Hypothalamus (tissue), 51 donors: ENCODE results near the gene SRA1.
A peak's percentile ranks its signal among the peaks of the same experiment; 100 is the strongest.

ENCODE experiments used
- DNase-seq, 51 donors: peaks; one replicate each; lab custom pipeline; 2025; lab: John Stamatoyannopoulos, UW

The SRA1 gene

DNA sequence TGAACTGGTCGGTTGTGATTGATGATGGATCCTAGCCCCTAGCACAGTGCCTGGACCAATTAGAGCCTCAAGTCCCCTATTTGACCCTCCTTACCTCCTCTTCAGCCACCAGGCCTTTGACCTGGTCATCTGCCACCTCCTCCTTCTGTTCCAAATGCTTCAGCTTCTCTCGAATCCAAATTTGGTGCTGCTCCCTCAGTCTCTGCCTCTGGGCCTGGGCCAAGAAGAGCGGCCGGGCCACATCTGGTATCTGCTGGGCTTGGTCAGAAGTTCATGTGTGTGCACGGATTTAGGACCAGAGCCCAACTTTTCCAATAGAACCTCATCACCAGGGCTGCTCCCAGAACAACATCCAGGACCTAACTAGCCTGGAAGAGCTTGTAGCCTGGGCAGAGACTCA lies 13.8 kb upstream of the SRA1 start:
- DNase-seq, result no peak

DNA sequence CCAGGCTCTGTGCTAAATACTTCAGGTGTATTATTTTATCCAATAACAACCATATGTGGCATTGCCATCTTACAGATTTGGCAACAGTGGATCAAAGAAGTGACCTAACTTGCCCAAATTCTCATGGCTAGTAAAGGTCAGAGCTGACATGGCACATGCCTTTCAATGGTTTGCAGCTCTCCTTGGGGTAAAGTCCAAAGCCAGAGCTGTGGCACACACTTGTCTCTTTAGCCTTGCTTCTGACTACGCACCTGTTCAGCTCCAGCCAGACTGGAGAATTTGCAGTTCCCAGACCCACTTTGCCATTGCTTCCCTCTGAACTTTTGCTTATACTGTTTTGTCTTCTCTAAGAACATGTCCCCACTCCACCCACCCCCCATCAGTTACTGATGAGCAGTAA lies 13.2 kb upstream of the SRA1 start:
- no peak for DNase-seq

DNA sequence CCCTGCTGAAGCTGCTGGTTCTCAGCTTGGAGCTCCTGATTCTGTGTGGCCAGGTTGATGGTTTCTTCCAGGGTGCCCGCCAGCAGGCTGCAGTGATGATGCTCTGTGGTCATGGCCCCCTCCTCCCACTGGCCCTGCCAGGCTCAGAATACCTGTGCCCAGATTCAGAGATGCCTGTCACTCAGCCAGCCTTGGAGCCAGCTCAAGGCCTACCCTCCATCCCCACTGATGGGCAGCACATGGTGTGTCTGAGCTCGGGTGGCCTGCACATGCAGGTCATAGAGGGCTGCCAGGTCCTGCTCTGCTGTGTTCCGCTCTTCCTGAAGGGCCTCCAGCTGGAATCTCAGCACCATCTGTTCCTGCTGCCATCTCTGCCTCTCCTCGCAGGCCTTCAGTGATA lies 12.8 kb upstream of the SRA1 start:
- DNase-seq, result no peak

DNA sequence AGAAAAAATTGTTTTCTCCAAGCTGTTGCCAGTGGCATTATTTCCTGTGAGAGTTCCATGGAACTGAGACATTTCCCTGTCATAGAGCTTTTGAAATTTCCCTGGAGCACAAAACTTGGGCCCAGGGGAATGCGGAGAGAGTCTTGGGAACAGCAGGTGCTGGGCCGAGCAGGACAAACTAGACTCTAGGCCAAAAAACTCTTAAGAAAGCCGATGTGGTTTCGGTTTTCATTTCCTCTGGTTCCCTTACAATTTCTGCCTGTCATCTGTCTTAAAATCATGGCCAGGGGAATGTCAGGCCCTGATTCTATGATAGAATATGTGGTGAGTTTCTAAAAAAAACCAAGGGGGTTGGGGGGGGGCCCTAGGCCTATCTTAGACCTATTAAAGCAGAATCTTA lies 11.9 kb upstream of the SRA1 start:
- no peak for DNase-seq

DNA sequence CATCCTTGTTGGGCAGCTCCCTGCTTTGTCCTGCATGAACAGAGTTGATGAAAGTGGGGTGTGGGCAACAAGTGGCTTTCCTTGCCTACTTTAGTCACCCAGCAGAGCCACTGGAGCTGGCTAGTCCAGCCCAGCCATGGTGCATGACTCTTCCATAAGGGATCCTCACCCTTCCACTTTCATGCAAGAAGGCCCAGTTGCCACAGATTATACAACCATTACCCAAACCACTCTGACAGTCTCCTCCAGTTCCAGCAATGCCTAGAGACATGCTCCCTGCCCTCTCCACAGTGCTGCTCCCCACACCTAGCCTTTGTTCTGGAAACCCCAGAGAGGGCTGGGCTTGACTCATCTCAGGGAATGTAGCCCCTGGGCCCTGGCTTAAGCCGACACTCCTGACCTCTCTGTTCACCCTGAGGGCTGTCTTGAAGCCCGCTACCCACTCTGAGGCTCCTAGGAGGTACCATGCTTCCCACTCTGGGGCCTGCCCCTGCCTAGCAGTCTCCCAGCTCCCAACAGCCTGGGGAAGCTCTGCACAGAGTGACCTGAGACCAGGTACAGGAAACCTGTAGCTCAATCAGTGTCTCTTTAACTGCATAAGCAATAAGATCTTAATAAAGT lies 11.3 kb upstream of the SRA1 start:
- no peak for DNase-seq

DNA sequence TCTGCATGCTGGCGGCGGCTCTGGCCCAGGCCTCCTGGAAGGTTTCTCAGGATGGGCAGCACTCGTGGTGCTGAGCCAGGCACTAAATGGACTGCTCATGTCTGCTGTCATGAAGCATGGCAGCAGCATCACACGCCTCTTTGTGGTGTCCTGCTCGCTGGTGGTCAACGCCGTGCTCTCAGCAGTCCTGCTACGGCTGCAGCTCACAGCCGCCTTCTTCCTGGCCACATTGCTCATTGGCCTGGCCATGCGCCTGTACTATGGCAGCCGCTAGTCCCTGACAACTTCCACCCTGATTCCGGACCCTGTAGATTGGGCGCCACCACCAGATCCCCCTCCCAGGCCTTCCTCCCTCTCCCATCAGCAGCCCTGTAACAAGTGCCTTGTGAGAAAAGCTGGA lies 10.6 kb upstream of the SRA1 start:
- DNase-seq, result no peak

DNA sequence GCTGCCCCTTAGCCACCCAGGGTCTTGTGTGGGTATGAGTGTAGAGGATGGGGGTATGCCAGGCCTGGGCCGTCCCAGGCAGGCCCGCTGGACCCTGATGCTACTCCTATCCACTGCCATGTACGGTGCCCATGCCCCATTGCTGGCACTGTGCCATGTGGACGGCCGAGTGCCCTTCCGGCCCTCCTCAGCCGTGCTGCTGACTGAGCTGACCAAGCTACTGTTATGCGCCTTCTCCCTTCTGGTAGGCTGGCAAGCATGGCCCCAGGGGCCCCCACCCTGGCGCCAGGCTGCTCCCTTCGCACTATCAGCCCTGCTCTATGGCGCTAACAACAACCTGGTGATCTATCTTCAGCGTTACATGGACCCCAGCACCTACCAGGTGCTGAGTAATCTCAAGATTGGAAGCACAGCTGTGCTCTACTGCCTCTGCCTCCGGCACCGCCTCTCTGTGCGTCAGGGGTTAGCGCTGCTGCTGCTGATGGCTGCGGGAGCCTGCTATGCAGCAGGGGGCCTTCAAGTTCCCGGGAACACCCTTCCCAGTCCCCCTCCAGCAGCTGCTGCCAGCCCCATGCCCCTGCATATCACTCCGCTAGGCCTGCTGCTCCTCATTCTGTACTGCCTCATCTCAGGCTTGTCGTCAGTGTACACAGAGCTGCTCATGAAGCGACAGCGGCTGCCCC lies 10.0 kb upstream of the SRA1 start:
- no peak for DNase-seq

DNA sequence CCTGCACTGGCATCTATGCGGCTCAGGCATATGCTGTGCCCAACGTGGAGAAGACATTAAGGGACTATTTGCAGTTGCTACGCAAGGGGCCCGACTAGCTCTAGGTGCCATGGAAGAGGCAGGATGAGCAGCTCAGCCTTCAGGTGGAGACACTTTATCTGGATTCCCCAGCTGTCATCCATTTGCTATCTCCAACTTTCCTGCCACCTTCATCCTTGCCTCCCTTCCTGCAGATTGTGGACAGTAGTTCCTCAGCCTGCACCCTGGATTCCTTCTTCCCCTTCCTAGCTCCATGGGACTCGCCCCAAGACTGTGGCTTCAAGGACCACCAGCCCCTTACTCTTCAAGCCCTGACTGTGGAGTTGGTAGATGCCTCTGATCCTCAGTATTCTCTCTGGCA lies 9.4 kb upstream of the SRA1 start:
- no peak for DNase-seq

DNA sequence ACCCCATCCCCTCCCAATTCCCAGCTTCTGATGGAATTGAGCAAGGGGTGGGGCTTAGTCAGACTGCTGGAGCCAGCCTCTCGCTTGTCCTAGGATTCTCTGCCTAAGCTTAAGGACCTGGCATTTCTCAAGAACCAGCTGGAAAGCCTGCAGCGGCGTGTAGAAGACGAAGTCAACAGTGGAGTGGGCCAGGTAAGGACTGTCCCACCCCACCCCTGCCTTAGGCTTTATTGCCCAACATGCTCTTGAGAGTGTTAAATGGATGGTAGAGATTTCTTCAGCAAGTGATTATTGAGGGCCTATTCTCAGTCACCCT lies 8.5 kb upstream of the SRA1 start:
- no peak for DNase-seq

DNA sequence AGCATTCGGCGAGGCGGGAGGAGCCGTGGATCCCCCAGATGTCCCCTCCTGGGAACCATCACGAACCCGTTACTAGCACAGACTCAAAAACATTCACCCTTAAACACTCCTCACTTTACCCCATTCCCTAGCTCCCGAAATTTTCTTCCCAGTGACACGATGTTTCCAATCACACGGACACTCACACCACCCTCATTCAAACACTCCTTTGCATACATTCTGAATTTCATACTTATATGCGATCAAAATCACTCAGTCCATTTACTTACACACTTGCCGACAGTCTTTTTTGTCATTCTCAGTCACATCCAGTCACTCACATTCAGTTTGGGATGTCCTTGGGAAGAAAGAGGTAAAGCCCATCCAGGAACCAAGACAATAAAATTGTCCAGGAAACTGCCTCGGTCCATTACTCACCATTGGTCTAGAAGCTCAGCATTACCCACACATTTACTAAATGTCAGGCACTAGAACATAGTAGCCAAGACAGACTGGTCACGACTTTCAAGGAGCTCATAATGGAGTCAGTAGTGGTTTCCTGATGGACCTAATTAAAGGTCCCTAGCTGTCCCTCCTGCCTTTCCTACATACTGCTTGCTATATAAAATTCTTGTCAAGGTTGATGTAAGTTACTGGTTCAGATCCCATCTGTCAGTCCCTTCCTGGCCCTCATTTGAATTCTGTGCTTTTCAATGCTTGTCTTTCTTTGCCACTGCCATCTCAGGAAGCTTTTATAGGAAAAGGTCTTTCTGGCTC lies 7.9 kb upstream of the SRA1 start:
- no peak for DNase-seq

DNA sequence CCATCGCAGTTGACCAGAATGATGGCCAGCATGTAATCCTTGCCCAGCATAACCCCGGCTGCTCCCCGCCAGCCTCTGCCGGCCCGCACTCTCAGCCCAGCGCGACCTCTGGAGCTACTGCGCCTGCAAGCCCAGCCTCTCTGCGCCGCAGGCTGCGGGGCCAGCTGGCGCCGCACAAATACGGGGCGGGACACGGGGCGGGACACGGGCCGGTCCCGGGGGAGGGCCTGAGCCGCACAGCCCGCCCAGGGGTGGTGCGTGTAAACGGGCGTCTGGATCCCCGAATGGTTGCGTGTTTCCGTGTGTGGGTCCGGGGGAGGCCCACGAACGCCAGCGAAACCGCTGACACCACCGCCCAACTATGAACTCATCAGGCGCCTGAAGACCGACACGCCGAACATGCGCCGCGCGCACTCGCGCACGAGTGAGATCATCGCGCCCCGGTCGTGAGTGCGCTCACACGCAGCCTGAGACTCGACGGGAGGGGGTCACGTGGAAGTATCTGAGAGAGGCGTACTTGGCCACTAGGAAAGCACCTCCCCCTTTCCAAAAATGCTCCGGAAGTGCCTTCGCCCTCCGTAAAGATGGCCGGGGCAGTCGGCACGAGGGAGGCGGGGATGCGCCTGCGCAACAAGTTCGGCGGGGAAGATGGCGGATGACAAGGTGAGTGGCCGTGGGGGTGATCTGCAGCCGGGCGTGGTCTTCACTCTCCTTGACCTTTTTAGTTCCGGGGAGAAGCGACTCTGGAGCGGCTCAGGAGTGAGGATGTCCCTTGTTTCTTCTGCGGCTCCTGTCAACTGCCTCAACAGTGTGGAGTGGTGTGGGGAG lies 7.1 kb upstream of the SRA1 start, which contains the start of the genes APBB3 and SLC35A4:
Gene APBB3 (minus strand): TSS at position 403 of the 828 bp plus-strand sequence. CDS start 353 bp downstream, at position 50.
Gene SLC35A4 (plus strand): TSS at position 633 of the 828 bp plus-strand sequence. CDS start 2,342 bp downstream, outside the sequence.
- peak; percentile 82 to 100 (median 97) for DNase-seq

DNA sequence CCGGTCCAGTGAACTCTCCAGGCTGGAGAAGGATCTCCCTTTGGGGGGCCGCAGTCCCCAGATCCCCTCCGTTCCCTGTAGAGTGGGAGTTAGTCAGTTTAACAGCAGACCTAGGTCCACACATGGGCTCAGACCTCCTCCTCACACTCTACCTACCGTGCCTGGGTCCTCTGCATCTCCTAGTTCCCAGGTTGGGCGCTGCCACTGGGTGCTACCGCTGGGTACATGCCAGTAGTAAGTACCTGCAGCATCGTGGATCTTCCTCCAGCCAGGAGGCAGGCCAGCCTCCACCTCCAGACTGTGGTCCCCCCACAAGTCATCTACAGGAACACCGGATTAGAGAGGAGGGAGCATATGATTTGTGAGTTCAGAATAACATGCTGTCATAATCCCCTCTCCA lies 6.3 kb upstream of the SRA1 start:
- DNase-seq, result peak in 2 of 51 donors; percentile 11 to 39

DNA sequence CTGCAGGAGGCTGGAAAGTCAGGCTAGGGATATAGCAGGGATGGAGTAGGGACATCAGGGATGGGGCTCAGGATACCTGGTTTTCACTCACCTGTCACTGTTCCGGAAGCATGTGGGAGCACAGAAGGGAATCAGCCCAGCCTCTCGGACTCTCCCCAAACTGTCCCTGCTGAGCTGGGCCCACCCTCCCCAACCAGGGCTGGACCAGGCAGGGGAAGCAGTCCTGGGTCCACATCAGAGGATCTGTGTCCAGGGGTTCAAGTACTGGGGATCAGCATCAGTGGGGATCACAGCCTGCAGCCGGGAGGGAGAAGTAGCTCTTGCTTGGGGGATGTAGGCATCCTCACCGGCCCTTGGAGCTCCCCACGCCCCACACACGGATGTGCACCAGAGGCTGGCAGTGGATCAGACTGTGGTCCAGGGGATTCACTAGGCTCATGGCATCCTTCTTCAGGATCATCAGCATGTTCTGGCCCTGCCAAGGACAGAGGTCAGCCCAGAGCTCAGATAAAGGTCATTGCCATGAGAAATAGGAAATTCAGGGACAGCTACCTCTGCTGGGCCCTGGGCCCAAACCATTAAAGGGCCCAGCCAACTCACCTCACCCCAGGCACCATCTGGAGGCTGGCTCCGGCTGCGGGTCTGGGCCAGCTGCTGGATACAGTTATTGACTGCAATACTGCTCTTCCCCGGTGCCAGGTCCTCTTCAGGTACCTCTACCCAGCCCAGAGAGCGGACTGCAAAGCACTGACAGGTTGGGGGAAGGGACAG lies 4.7 kb upstream of the SRA1 start:
- no peak for DNase-seq

DNA sequence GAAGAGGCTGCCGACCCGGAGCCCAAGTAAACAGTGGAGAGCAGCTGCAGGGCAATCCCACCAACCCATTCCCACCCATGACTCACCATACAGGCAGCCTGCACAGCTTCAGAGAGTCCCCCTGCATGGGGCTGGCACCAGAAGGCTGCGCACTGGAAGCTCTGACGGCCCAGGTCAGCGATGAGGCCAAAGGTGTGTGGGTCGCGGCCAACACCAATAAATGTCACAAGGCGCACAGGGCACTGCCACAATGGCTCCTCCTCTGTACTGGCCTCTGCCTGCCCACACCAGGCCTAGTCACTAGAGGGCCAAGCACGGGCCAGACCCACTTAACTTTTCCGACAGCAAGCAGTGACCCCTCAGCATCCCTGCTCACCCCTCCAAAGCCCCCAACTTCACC lies 3.0 kb upstream of the SRA1 start:
- DNase-seq, result no peak

DNA sequence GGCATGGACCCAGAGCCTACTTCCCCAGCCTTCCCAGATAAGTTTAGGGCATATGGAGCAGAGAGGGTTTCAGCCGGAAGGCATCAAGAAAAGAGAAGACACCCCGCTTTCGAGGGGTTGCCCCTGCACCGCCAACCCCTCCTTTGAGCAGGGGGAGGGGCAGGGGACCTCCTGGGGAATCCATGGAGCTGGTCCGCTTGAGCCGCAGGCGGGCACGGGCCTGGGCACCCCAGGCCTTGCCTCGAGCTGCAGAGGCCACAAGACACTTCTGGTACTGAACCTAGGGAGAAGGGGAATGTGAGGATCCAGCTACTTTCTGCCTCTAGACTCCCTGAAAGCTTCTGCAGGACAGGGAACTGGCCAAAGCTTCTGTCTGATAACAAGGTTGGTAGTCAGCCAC lies 1.3 kb upstream of the SRA1 start:
- DNase-seq, result no peak

DNA sequence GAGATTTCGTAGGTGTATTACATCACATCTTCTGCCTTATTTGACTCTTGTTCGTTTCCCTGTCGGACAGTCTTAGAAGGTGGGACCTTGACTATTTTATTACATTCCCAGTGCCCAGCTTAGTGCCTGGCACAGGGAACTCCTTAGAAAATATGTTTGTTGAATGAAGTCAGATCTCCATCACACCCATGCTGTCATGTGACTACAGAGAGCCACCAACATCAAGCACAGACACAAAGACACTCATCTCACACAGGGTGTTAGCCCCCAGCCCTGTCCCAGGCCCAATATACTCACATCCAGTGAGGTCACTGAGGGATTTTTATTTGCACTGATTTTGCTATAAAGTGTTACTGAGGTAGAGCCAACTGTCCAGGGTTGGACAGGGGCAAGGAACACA lies 692 bp upstream of the SRA1 start:
- DNase-seq, result no peak

DNA sequence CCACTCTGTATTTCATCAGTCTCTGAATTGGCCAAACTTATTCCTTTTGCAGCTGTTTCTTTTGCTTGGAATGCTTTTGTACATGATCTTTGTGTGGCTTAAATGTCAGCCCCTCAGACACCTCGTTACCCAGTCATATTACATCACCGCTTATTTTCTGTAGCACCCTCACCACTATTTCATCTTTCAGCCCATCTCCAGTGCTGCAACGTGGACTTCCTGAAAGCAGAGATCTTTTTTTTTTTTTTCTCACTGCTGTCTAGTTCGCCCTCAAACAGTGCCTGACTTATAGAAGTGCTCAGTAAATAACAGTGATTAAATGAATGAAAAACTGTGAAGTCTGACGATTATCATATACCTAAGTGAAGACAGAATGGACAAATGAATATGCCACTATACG lies 835 bp downstream of the SRA1 start:
- DNase-seq, result no peak

DNA sequence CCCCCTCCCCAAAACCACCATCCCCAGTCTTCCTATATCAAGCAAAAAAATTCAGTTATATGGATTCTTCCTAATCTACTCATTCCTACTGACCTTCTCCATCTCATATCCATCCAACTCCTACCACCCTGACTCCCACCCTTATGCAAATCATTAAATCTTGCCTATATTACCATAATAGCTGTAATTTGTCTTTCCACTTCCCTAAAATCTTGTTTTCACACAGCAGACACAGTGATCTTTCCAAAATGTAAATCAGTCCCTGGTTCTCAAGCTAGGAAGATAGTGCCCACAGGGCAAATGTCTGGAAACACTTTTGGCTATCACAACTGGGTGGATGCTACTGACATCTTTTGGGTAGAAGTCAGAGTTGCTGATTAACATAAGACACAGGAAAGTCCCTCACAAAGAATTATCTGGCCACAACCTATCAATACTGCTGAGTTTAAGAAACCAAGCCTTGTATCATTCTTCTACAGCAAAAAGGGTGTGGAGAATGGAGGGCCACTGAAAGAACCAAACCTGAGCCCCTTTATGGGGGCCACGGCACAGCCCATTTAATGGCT lies 1.4 kb downstream of the SRA1 start:
- DNase-seq, result no peak

DNA sequence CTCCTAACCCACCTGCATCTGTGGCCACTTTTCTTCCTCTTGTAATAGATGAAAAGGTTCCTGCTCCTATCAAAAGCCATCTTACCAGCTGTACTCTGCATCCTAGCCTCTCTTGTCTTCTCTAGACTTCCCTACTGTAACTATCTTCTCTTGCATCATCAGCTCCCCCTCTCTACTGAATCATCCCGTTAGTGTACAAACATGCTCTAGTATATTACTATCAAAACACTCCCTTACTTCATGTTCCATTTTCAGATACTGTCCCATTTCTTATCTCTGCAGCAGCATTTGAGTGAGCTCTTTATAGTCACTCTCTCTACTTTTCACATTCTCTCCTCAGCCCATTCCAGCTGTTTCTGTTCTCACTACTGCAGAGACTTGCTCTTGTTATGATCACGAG lies 2.8 kb downstream of the SRA1 start:
- DNase-seq, result no peak

DNA sequence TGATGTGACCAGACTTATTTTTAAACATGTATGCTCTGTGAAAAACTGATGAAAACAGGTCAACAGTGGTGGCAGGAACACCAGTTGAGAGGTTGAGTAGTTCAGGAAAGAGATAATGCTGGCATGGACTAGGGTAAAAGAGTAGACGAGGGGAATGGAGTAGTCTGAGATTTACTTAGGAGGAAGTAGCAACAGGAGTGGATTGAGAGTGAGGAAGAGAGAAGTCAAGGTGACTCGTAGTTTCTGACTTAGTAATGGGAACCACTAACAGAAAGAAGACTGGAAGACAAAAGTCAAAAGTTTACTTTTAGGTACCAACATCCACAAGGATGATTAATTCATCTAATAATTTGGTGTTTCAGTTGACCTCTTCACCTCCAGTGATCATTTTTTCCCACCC lies 3.6 kb downstream of the SRA1 start:
- no peak for DNase-seq
